K562 (cell line): Measurements from ENCODE around the gene CEBPA. TPM values are rescaled to one million over a fixed set of nuclear protein-coding genes. Genes with fewer than 3 reads are reported as not detected.

Source experiments
- ATAC-seq: fragments of 200-7000 bp; cut with Tn5 transposase; 3 replicates; pipeline ENCODE4 v1.9.1; 2020; ENCODE audit warnings: moderate library complexity
- BruUV-seq: library from RNA; stranded (reverse); fragments of 400-500 nt; replicated peaks from 2 replicates; lab custom pipeline; 2021; lab: Mats Ljungman, UMichigan
- CTCF ChIA-PET: fragments of 300-600 bp; formaldehyde crosslinking; extraction: SDS; loops from one replicate; lab custom pipeline; 2021; ENCODE audit warnings: low intra/inter-chr PET ratio; lab: Yijun Ruan, JAX
- POLR2A ChIA-PET: fragments of 300-600, 350-650 bp; sonication (Branson Sonifier 250); formaldehyde crosslinking; extraction: SDS; loops from one replicate; lab custom pipeline; 2021; ENCODE audit warnings: antibody characterized with exemption, inconsistent platforms; lab: Yijun Ruan, JAX
- DNase-seq, 4 experiments: peaks; one replicate each; pipeline versions ENCODE4 v3.0.0 to v3.0.0-alpha.2; 2011 to 2018; ENCODE audit warnings: low spot score in 3 of 4, mixed read lengths in 3 of 4; ENCODE audit errors: extremely low read depth in 1 of 4
- FAIRE-seq: peaks from 2 replicates; lab custom pipeline; 2011; peaks lifted over from hg19 to GRCh38; lab: Jason Lieb, UNC
- H2AFZ ChIP-seq: 2 replicates; pipeline ENCODE4 v1.6.0; 2011; ENCODE audit warnings: low read depth, low read length, control low read depth, inconsistent platforms
- H3K27ac ChIP-seq: fragments of 200-600 bp; 3 replicates; pipeline ENCODE4 v1.8.0; 2011; ENCODE audit warnings: low read depth, mild to moderate bottlenecking, control low read depth, inconsistent platforms, low read length, moderate library complexity, mixed read lengths; ENCODE audit errors: extremely low read depth
- H3K27me3 ChIP-seq, 2 experiments: fragments of 300-600 bp in 1 of 2; 2 replicates in 1 of 2; 3 replicates in 1 of 2; pipeline versions ENCODE4 v1.6.0 to v1.8.0; 2011; ENCODE audit warnings: inconsistent platforms in 2 of 2, low read length in 2 of 2, mild to moderate bottlenecking in 1 of 2, mixed read lengths in 1 of 2, moderate library complexity in 1 of 2; ENCODE audit not compliant: control insufficient read depth in 2 of 2, insufficient read depth in 2 of 2
- H3K36me3 ChIP-seq: fragments of 300-600 bp; 3 replicates; pipeline ENCODE4 v1.8.0; 2011; ENCODE audit warnings: mild to moderate bottlenecking, low read length, inconsistent platforms; ENCODE audit not compliant: control insufficient read depth, insufficient read depth
- H3K4me1 ChIP-seq, 2 experiments: fragments of 200-600 bp in 1 of 2; replicated peaks in 1 of 2; 2 replicates in 1 of 2; 3 replicates in 1 of 2; pipeline versions ENCODE4 v1.5.1 to v1.8.0; 2011; ENCODE audit warnings: inconsistent platforms in 2 of 2, low read length in 2 of 2, mild to moderate bottlenecking in 1 of 2, mixed read lengths in 1 of 2, moderate library complexity in 1 of 2; ENCODE audit not compliant: control insufficient read depth in 2 of 2, insufficient read depth in 2 of 2
- H3K4me2 ChIP-seq: 2 replicates; pipeline ENCODE4 v1.6.1; 2011; ENCODE audit warnings: low read length, control low read depth, inconsistent platforms, mixed read lengths; ENCODE audit not compliant: insufficient read depth
- H3K4me3 ChIP-seq: fragments of 200-600 bp; sonication (generic), shearing (Covaris generic); 2 replicates; pipeline ENCODE4 v1.5.1; 2016; ENCODE audit warnings: control low read depth, inconsistent platforms
- H3K79me2 ChIP-seq: fragments of 200-600 bp; 3 replicates; pipeline ENCODE4 v1.8.0; 2011; ENCODE audit warnings: low read length, inconsistent platforms; ENCODE audit not compliant: control insufficient read depth, insufficient read depth
- H3K9ac ChIP-seq, 2 experiments: 2 replicates each; pipeline versions ENCODE4 v1.6.0 to v1.6.1; 2011; ENCODE audit warnings: low read depth in 2 of 2, low read length in 2 of 2, control low read depth in 1 of 2, inconsistent platforms in 1 of 2, mild to moderate bottlenecking in 1 of 2, mixed read lengths in 1 of 2; ENCODE audit not compliant: insufficient read depth in 1 of 2
- H3K9me1 ChIP-seq: one replicate; pipeline ENCODE4 v1.6.0; 2011; ENCODE audit warnings: inconsistent platforms, mild to moderate bottlenecking, low read length, moderate library complexity; ENCODE audit not compliant: control insufficient read depth, insufficient read depth
- H3K9me3 ChIP-seq: replicated peaks from 2 replicates; pipeline ENCODE4 v1.5.1; 2011; ENCODE audit warnings: low read depth, low read length, inconsistent platforms; ENCODE audit not compliant: control insufficient read depth, insufficient read depth
- H4K20me1 ChIP-seq: replicated peaks from 2 replicates; pipeline ENCODE4 v1.6.1; 2011; ENCODE audit warnings: low read length, inconsistent platforms, mixed read lengths; ENCODE audit not compliant: control insufficient read depth, insufficient read depth
- CREM ChIP-seq: IDR thresholded peaks from 2 replicates; pipeline ENCODE4 v1.6.1; 2014; ENCODE audit warnings: antibody characterized with exemption, low read depth
- EP400 ChIP-seq: fragments of 450-650 bp; IDR thresholded peaks from 2 replicates; pipeline ENCODE4 v1.6.1; 2017; ENCODE audit warnings: antibody characterized with exemption, mild to moderate bottlenecking, moderate library complexity
- ETS1 ChIP-seq: conservative IDR thresholded peaks from 2 replicates; pipeline ENCODE4 v1.6.1; 2011; ENCODE audit warnings: low read depth, mild to moderate bottlenecking, low read length; ENCODE audit not compliant: control insufficient read depth
- FOSL1 ChIP-seq: fragments of 200-800 bp; sonication (Bioruptor generic); conservative IDR thresholded peaks from 2 replicates; pipeline ENCODE4 v1.6.1; 2016; ENCODE audit warnings: missing genetic modification characterization, missing compliant biosample characterization
- SIRT6 ChIP-seq: IDR thresholded peaks from one replicate; pipeline ENCODE4 v1.6.1; 2012; ENCODE audit warnings: low read depth, mild to moderate bottlenecking, control low read depth, inconsistent platforms, low read length, moderate library complexity
- YBX1 ChIP-seq: fragments of 450-650 bp; IDR thresholded peaks from 2 replicates; pipeline ENCODE4 v1.7.1; 2016; ENCODE audit warnings: mild to moderate bottlenecking
- WGBS: fragments of 100-300 bp; shearing (Covaris generic); methylation state at CpG from one replicate; pipeline ENCODE4 v1.1.6; 2016; ENCODE audit warnings: low coverage, mixed read lengths; ENCODE audit not compliant: insufficient coverage; ENCODE audit errors: missing lambda C conversion rate; 5-methylcytosine and 5-hydroxymethylcytosine counted together
- in situ Hi-C: fragments of 300-500 bp; cut with MboI; formaldehyde crosslinking; loops from 4 replicates; pipeline ENCODE4 v1.15.0; 2018; ENCODE audit warnings: inconsistent platforms, mixed read lengths
- intact Hi-C: fragments of 100-400 bp; cut with micrococcal nuclease; formaldehyde crosslinking; loops from 2 replicates; pipeline ENCODE4 v1.14.2; 2022
- polyA plus RNA-seq, 8 experiments: library from polyadenylated mRNA; depleted of rRNA in 4 of 8; stranded (reverse) in 5 of 8; unstranded in 3 of 8; fragments of >200 nt; fragmentation: Nextera tagmentation in 2 of 8; fragmentation: Illumina TruSeq in 1 of 8; extraction: Ambion mirVana in 2 of 8; extraction: Trizol in 1 of 8; gene quantifications; 2 replicates each; pipeline versions ENCODE4 v1.2.1 to v1.2.3, GENCODE V29; 2011 to 2014; ENCODE audit warnings: inconsistent platforms in 1 of 8, missing spikeins in 1 of 8
- total RNA-seq, 7 experiments: library from RNA; depleted of rRNA in 6 of 7; stranded (reverse); fragments of >200 nt in 6 of 7; fragmentation: Illumina TruSeq in 2 of 7; extraction: Trizol in 2 of 7; gene quantifications; 2 replicates each; pipeline versions ENCODE4 v1.2.1 to v1.2.3, GENCODE V29; 2011 to 2021; ENCODE audit warnings: low replicate concordance in 1 of 7
- TF ChIP-seq, protein P1 (sequence below): fragments of 250-450 bp; sonication (Bioruptor Pico); IDR thresholded peaks from 2 replicates; pipeline ENCODE4 v1.8.0; 2021; ENCODE audit warnings: borderline replicate concordance, mild to moderate bottlenecking, moderate library complexity; ENCODE audit not compliant: poor library complexity, severe bottlenecking
- TF ChIP-seq, protein P2 (sequence below): fragments of 250-450 bp; sonication (Bioruptor Pico); IDR thresholded peaks from 2 replicates; pipeline ENCODE4 v1.8.0; 2022; ENCODE audit warnings: moderate library complexity, mild to moderate bottlenecking, inconsistent platforms

CEBPA gene
- total and polyA plus RNA-seq, 9 of the 15 experiments (the other 6 are each of a cell fraction or from before 2014, with no cell fraction given) = 0.03 to 0.59 (median 0.15) TPM; not detected in 2

DNA sequence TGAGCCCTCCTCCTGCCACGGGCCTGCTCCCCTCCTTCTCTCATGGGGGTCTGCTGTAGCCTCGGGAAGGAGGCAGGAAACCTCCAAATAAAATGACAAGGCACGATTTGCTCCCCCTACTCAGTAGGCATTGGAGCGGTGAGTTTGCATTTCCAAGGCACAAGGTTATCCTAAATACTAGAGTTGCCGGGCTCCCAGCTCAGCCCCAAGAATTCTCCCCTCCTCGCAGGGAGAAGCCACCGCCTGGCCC, 1.5 kb downstream of the CEBPA start:
- H3K36me3 ChIP-seq = no peaks in the 10 kb centered on the region
- in situ Hi-C loops (no loop called here), intact Hi-C loops (no loop called here)
- DNase-seq = no peak
- no peaks in the 10 kb centered on the region for H3K9me3 ChIP-seq
- TF ChIP-seq, protein P1, sequence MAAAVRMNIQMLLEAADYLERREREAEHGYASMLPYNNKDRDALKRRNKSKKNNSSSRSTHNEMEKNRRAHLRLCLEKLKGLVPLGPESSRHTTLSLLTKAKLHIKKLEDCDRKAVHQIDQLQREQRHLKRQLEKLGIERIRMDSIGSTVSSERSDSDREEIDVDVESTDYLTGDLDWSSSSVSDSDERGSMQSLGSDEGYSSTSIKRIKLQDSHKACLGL (CRISPR knock-in tag) = no peak
- TF ChIP-seq EP400 (no peak), FOSL1 (tag) (no peak), YBX1 (no peak), CREM (no peak), ETS1 (no peak), SIRT6 (no peak)
- TF ChIP-seq, protein P2, sequence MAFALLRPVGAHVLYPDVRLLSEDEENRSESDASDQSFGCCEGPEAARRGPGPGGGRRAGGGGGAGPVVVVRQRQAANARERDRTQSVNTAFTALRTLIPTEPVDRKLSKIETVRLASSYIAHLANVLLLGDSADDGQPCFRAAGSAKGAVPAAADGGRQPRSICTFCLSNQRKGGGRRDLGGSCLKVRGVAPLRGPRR (CRISPR knock-in tag) = no peak
- TF ChIP-seq, all 486 proteins: peak for 0
- WGBS = 17% methylated on average over 5 of the region's 7 CpGs
- FAIRE-seq (no peak), ATAC-seq (no peak)
- Histone ChIP-seq H3K4me3 (no peak overlapping the region), H3K9ac (no peak overlapping the region), H3K4me2 (no peak overlapping the region), H4K20me1 (peaks cover 18% of the 10 kb centered on the region), H3K27me3 (peaks cover 10 to 61% of the 10 kb centered on the region in 2 experiments; a peak in 3 of 5 replicates), H3K4me1 (peaks cover 6 to 40% of the 10 kb centered on the region in 2 experiments; a peak in 3 of 5 replicates), H2AFZ (no peak overlapping the region), H3K27ac (no peak overlapping the region), H3K9me1 (no peaks in the 10 kb centered on the region), H3K79me2 (no peaks in the 10 kb centered on the region)
- ChIA-PET CTCF (no interaction called here), POLR2A (interaction anchor here (0.5 to 2.5 kb wide), 8 partner anchors 13 to 327 kb away, joined by 3 to 14 read pairs (median 4); partner anchors contain the start of gene CEBPG)
- no TSS peak for BruUV-seq
